Tibial nerve (tissue), 4 donors: ENCODE results near the gene RNF213. TPM values are rescaled to one million over a fixed set of nuclear protein-coding genes. Genes with fewer than 3 reads are reported as not detected.
A peak's percentile ranks its signal among the peaks of the same experiment; 100 is the strongest.

Experiments
- DNase-seq, 2 donors: peaks; one replicate each; pipeline ENCODE4 v3.0.0-alpha.2; 2019; ENCODE audit warnings: low spot score in 2 of 2
- H3K27ac ChIP-seq, 4 donors: fragments of 200-600 bp; sonication (generic) in 3 of 4; one replicate each; pipeline ENCODE4 v1.5.1; 2017 to 2019; ENCODE audit warnings: mild to moderate bottlenecking in 1 of 4
- H3K27me3 ChIP-seq, 2 donors: fragments of 200-600 bp; sonication (generic) in 1 of 2; one replicate each; pipeline versions ENCODE4 v1.5.1 to v1.6.0; 2017 to 2019
- H3K36me3 ChIP-seq, 3 donors: fragments of 200-600 bp; sonication (generic); one replicate each; pipeline ENCODE4 v1.5.1; 2018 to 2019
- H3K4me1 ChIP-seq, 4 donors: fragments of 200-600 bp; sonication (generic) in 3 of 4; one replicate each; pipeline ENCODE4 v1.5.1; 2017 to 2019
- H3K4me3 ChIP-seq, 4 donors: fragments of 200-600 bp; sonication (generic) in 3 of 4; one replicate each; pipeline ENCODE4 v1.5.1; 2017 to 2019; ENCODE audit warnings: mild to moderate bottlenecking in 1 of 4, moderate library complexity in 1 of 4
- H3K9me3 ChIP-seq, 4 donors: fragments of 200-600 bp; sonication (generic) in 3 of 4; one replicate each; pipeline ENCODE4 v1.5.1; 2017 to 2019
- EP300 ChIP-seq, 2 donors: sonication (generic); formaldehyde crosslinking; IDR thresholded peaks; one replicate each; pipeline ENCODE4 v1.6.1; 2017; ENCODE audit warnings: antibody characterized with exemption in 2 of 2, mild to moderate bottlenecking in 1 of 2
- POLR2A ChIP-seq, 2 donors: fragments of 450-650 bp; IDR thresholded peaks; one replicate each; pipeline ENCODE4 v1.6.1; 2017; ENCODE audit warnings: antibody characterized with exemption in 2 of 2, mild to moderate bottlenecking in 2 of 2, moderate library complexity in 2 of 2
- WGBS, 2 donors: methylation state at CpG; one replicate each; pipeline ENCODE4 v1.1.5; 2018; 5-methylcytosine and 5-hydroxymethylcytosine counted together
- total RNA-seq, 4 donors: library from RNA; depleted of rRNA; stranded (reverse); fragments of >200 nt; gene quantifications; one replicate each; pipeline ENCODE4 v1.1.0, GENCODE V29; 2016
- TF ChIP-seq, protein P1 (sequence below), 5 experiments: fragments of 200-600 bp in 3 of 5; fragments of 450-650 bp in 2 of 5; sonication (generic) in 3 of 5; IDR thresholded peaks; one replicate each; pipeline ENCODE4 v1.5.1; 2016 to 2019; ENCODE audit warnings: antibody characterized with exemption in 5 of 5, mild to moderate bottlenecking in 3 of 5, moderate library complexity in 2 of 5

The RNF213 gene
- total RNA-seq, 4 donors from 2014 or later: 107 to 148 (median 119) TPM

DNA sequence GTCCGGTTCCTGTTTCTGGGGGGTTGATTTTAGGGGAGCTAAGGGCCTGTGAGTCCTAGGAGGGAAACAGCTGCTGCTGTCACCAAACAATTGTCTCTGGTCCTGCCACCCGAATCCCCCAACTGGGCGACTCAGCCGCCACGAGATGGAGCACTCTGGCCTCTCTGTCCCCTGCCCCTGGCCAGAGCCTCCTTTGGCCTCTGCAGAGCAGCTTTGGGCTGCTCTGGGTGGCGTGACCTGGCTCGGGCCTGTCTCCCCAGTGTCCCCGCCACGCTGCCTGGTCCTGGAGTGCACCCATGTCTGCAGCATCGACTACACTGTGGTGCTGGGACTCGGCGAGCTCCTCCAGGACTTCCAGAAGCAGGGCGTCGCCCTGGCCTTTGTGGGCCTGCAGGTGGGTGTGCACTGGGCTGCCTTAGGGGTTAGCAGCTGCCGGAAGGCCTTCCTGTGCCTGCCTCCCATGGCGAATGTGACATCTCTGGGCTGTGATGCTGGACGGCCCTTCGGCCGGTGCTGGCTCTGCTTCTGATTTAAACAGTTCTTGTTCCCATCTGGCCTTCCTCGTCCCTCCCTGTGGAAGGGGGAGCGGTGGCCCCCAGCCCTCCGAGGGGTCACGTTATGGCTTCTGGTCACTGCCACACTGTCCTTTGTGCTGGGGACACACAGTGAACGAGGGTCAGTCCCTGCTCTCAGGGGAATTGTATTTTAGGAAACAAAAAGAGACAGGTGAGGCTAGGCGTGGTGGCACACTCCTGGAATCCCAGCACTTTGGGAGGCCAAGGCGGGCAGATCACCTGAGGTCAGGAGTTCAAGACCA, 11.6 kb upstream of the RNF213 start:
- no peak for DNase-seq
- no peaks in the 10 kb centered on the region for H3K9me3 ChIP-seq
- H3K4me1 ChIP-seq: no peaks in the 10 kb centered on the region
- H3K36me3 ChIP-seq: peaks cover 0 to 92% (median 0%) of the 10 kb centered on the region in 3 donors
- no peak overlapping the region for H3K27ac ChIP-seq
- TF ChIP-seq POLR2A (IDR thresholded peaks at IDR 0.05) (no peak), EP300 (IDR thresholded peaks at IDR 0.05) (no peak)
- TF ChIP-seq, protein P1, sequence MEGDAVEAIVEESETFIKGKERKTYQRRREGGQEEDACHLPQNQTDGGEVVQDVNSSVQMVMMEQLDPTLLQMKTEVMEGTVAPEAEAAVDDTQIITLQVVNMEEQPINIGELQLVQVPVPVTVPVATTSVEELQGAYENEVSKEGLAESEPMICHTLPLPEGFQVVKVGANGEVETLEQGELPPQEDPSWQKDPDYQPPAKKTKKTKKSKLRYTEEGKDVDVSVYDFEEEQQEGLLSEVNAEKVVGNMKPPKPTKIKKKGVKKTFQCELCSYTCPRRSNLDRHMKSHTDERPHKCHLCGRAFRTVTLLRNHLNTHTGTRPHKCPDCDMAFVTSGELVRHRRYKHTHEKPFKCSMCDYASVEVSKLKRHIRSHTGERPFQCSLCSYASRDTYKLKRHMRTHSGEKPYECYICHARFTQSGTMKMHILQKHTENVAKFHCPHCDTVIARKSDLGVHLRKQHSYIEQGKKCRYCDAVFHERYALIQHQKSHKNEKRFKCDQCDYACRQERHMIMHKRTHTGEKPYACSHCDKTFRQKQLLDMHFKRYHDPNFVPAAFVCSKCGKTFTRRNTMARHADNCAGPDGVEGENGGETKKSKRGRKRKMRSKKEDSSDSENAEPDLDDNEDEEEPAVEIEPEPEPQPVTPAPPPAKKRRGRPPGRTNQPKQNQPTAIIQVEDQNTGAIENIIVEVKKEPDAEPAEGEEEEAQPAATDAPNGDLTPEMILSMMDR (IDR thresholded peaks at IDR 0.05): no peak
- WGBS, 2 donors: 81 to 85% methylated on average over 17 to 26 of the region's 26 CpGs
- no peak overlapping the region for H3K4me3 ChIP-seq
- no peaks in the 10 kb centered on the region for H3K27me3 ChIP-seq

DNA sequence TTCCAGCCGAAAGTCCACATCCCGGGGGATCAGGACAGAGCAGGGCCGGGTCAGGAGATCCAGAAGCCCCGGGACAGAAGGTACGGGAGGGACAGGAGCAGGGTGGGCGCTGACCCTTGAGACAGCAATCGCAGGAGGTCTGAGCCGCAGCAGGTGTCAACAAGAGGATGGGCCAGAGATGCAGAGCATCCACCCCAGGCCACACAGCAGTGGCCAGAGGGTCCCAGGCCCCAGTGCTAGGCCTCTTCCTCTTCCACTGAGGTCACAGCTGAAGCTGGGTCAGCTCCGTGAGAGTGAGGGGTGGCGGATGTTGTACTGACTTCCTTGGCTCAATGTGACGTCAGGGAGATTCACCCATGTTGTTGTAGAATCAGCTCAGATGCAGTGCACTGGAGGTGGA, 8.7 kb upstream of the RNF213 start:
- Histone ChIP-seq H3K27me3 (no peaks in the 10 kb centered on the region), H3K4me1 (peaks cover 0 to 9% (median 3%) of the 10 kb centered on the region in 4 donors), H3K4me3 (no peak overlapping the region), H3K9me3 (no peaks in the 10 kb centered on the region), H3K27ac (no peak overlapping the region), H3K36me3 (peaks cover 0 to 65% (median 0%) of the 10 kb centered on the region in 3 donors)
- TF ChIP-seq EP300 (IDR thresholded peaks at IDR 0.05): no peak
- TF ChIP-seq POLR2A (IDR thresholded peaks at IDR 0.05): no peak
- TF ChIP-seq, protein P1 (IDR thresholded peaks at IDR 0.05): no peak
- DNase-seq: no peak
- WGBS, 2 donors: 82 to 86% methylated on average over 11 of the region's 11 CpGs

DNA sequence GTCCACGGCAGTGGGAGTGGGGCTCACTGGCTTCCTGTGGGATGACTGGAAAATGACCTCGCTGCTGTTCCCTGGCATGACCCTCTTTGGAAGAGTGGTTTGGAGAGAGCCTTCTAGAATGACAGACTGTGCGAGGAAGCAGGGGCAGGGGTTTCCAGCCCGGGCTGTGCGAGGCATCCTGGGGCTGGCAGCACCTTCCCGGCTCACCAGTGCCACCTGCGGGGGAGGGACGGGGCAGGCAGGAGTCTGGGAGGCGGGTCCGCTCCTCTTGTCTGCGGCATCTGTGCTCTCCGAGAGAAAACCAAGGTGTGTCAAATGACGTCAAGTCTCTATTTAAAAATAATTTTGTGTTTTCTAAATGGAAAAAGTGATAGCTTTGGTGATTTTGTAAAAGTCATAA, 7.8 kb upstream of the RNF213 start:
- no peaks in the 10 kb centered on the region for H3K9me3 ChIP-seq
- peaks cover 0 to 57% (median 0%) of the 10 kb centered on the region in 3 donors for H3K36me3 ChIP-seq
- no peak overlapping the region for H3K4me3 ChIP-seq
- 58 to 69% methylated on average over 13 of the region's 13 CpGs for WGBS, 2 donors
- no peak for TF ChIP-seq POLR2A (IDR thresholded peaks at IDR 0.05)
- TF ChIP-seq, protein P1 (IDR thresholded peaks at IDR 0.05): peak in 3 of 5 experiments; percentile 17 to 58 (median 37)
- no peak for TF ChIP-seq EP300 (IDR thresholded peaks at IDR 0.05)
- H3K4me1 ChIP-seq: peaks cover 0 to 9% (median 3%) of the 10 kb centered on the region in 4 donors
- H3K27me3 ChIP-seq: no peaks in the 10 kb centered on the region
- H3K27ac ChIP-seq: no peak overlapping the region
- peak in 1 of 2 donors; percentile 29 for DNase-seq

DNA sequence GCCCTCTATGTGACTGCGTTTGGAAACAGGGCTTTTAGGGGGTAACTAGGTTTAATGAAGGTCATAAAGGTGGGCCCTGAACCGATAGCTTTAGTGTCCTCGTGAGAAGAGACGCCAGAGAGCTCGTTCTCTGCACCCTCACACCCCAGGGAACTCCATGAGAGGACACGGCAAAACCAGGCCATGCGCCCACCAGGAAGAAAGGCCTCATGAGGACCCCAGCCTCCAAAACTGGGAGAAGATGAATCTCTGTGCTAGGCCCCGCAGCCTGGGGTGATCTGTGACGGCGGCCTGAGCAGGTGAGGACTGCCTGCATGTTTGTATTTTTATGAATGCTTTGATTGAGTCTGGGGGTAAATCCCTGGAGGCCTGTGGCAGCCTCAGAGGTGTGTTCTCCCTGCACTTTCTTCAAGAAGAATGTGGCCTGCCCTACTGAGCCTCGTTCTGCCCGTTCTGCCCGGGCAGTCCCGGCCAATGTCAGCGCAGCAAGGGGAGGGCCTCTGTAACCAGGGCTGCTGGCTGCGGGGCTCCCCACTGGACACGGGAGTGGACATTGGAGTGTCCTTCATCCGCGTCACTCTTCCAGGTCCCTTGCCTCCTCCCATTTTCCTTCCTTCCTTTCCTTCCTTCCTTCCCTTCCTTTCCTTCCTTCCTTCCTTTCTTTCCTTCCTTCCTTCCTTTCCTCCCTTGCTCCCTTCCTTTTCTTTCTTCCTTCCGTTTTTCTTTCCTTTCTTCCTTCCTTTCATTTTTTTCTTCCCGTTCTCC, 6.8 kb upstream of the RNF213 start:
- TF ChIP-seq POLR2A (IDR thresholded peaks at IDR 0.05): no peak
- TF ChIP-seq, protein P1 (IDR thresholded peaks at IDR 0.05): no peak
- TF ChIP-seq EP300 (IDR thresholded peaks at IDR 0.05): no peak
- Histone ChIP-seq H3K36me3 (peaks cover 0 to 48% (median 0%) of the 10 kb centered on the region in 3 donors), H3K9me3 (no peaks in the 10 kb centered on the region), H3K4me3 (no peak overlapping the region), H3K27me3 (no peaks in the 10 kb centered on the region), H3K4me1 (peaks cover 0 to 14% (median 3%) of the 10 kb centered on the region in 4 donors), H3K27ac (peak overlapping the region in 2 of 4 donors; percentile 38 to 75)
- DNase-seq: no peak
- 75 to 88% methylated on average over 21 of the region's 21 CpGs for WGBS, 2 donors
